Adrenal gland (tissue), 5 donors: ENCODE measurements around the gene TPO.

Experiments used
- CTCF ChIP-seq, 6 experiments: fragments of 450-650 bp in 4 of 6; fragments of 200-600 bp in 2 of 6; sonication (generic) in 1 of 6; IDR thresholded peaks; 1 replicate in 5 of 6; 2 replicates in 1 of 6; pipeline versions ENCODE4 v1.5.1 to v1.8.0; 2016 to 2021; ENCODE audit warnings: antibody characterized with exemption in 6 of 6, mild to moderate bottlenecking in 2 of 6, moderate library complexity in 1 of 6
- POLR2A ChIP-seq, 2 donors: fragments of 450-650 bp; IDR thresholded peaks; one replicate each; pipeline ENCODE4 v1.6.1; 2017; ENCODE audit warnings: antibody characterized with exemption in 2 of 2, mild to moderate bottlenecking in 2 of 2, moderate library complexity in 1 of 2
- donor health status: DM: no; HTN: no; CAD: no.

GRCh38 chr2:1527153-1527992 lies 114.1 kb downstream of the TPO start:
- TF ChIP-seq CTCF (IDR thresholded peaks at IDR 0.05), result no peak
- no peak for TF ChIP-seq POLR2A (IDR thresholded peaks at IDR 0.05)
